GM21619 (cell line): ENCODE data around the gene SLC7A7.
"Not testable (repeated sequence)": the region's sequence is repeated elsewhere in the genome, so short reads cannot be mapped to it uniquely, and the experiment has no call there.

Source experiments
- ATAC-seq: cut with Tn5 transposase; IDR thresholded peaks from one replicate; pipeline ENCODE4 v1.9.1; 2021; ENCODE audit not compliant: unreplicated experiment

SLC7A7 gene

GRCh38 chr14:22844221-22845102 is 29.2 kb upstream of the SLC7A7 start:
- no peak for ATAC-seq

DNA sequence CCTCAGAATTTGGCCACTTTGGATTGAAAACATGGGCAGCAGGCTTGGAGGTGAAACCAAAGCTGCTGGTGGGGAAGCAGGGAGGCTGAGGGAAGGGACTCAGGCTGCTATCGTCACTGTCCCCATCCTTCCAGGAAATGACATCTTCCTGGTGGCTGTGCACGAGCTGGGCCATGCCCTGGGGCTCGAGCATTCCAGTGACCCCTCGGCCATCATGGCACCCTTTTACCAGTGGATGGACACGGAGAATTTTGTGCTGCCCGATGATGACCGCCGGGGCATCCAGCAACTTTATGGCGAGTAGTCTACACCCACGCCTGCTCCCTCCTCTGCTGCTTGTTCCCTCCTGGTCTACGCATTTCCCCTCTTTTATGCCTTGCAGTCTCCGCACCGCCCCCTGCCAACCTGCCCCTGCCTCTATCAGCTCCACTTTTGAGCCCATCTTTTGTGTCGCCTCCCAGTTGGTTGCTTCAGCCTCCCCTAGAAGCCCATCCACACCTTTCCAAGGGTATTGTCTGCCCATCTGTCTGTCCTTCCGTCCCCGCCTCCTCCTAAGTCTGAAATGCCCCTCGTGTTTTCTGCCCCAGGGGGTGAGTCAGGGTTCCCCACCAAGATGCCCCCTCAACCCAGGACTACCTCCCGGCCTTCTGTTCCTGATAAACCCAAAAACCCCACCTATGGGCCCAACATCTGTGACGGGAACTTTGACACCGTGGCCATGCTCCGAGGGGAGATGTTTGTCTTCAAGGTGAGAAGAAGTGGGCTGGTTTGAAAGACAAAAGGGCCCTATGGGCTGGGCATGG is 28.1 kb upstream of the SLC7A7 start:
- no peak for ATAC-seq

DNA sequence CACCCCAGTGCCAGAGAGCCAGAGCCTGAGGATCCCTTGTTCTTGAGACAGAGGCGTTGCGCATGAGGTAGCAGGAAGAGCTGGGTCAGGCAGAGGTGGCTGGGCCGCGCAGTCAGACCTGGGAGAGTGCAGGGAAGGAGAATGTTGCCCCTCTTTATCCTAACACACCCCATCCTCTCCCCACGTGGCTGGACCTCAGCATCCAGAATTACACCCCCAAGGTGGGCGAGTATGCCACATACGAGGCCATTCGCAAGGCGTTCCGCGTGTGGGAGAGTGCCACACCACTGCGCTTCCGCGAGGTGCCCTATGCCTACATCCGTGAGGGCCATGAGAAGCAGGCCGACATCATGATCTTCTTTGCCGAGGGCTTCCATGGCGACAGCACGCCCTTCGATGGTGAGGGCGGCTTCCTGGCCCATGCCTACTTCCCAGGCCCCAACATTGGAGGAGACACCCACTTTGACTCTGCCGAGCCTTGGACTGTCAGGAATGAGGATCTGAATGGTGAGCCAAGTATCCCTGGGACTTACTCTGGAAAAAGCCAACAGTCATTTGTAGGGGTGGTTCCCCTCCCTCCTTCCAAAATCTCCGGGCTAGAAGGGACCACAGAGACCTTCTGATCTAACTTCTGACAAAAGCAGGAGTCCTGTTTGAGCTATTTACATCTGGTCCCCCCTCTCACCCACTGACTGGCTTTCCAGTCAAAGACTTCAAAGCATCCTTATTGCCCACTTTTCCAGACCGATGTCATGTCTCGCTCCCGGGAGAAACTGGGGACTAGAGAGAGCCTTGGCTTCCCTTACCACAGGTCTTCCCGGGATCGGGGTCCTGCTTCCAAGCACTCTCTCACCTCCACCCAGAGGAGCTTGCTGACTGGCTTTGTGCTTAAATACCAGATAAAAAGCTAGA is 27.2 kb upstream of the SLC7A7 start:
- no peak for ATAC-seq

GRCh38 chr14:22841769-22842168 is 26.5 kb upstream of the SLC7A7 start:
- no peak for ATAC-seq

DNA sequence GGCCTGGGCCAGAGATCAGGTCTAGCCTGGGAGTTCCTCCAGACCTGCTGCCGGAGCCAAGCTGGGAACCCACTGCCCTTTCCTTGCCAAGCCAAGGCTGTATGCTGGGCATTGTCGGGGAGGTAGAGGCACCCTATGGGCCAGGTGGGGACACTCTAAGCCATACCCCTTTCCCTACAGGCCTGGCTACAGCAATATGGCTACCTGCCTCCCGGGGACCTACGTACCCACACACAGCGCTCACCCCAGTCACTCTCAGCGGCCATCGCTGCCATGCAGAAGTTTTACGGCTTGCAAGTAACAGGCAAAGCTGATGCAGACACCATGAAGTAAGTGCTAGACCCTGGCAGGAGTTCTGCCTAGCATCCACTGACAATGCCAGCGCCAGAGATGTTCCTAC is 26.1 kb upstream of the SLC7A7 start:
- no peak for ATAC-seq

GRCh38 chr14:22839159-22839779 is 24.0 kb upstream of the SLC7A7 start:
- ATAC-seq: no peak

DNA sequence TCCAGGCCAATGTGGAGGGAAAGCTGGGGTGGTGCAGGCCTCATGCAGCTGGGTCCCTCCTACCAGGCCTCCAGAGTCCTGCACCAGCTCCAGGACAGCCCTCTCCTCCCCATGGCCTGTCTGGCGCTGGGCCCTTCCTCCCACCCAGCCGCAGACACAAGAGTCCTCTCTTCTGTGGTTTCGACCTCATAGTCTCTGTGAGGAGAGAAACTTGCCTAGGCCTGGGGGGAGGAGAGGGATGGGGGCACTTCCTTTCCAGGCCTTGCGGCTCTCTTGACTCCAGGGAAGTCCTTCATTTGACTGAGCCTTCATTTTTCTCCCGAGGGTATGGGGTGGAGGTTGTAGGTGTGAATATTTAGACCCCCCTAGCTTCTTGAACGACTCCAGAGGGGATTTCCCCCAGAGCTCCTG is 23.4 kb upstream of the SLC7A7 start:
- ATAC-seq: no peak

GRCh38 chr14:22837750-22838538 is 22.7 kb upstream of the SLC7A7 start:
- no peak for ATAC-seq

DNA sequence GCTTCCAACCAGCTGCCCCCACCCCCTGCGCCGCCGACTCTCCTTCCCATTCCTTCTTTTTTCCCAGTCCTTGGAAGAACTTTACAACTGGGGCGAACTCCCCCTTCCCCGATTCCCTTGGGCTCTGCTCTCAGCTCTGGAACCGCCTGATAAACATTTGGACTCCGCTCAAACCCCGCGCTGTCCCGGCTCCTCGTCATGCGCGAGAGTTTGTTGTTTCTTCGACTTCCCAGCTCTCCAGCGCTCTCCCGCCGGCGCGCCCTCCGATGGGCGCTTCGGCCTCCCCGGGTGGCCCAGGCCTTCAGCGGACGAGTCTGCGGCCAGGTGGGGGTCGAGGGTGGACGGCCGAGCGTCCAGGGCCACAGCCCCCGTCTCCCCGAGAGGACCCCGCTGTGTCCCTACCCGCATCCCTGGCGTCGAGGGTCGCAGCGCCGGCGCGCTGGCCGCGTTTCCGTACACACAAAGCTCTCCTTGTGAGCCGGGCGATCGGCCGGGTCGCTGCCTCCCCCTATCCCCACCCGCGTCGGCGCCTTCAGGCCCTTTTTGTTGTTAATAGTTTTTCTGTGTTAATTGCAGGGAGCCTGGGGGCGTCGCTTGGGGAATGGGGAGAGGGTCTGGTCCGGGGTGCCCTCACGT is 22.0 kb upstream of the SLC7A7 start:
- no peak for ATAC-seq

- ATAC-seq: no peak
These were observed 21.3 kb upstream of the SLC7A7 start, which contains the start of gene MMP14 for GRCh38 chr14:22836301-22837113. Gene MMP14 (plus strand): TSS chr14:22836585. CDS start chr14:22836818, 233 bp downstream.

DNA sequence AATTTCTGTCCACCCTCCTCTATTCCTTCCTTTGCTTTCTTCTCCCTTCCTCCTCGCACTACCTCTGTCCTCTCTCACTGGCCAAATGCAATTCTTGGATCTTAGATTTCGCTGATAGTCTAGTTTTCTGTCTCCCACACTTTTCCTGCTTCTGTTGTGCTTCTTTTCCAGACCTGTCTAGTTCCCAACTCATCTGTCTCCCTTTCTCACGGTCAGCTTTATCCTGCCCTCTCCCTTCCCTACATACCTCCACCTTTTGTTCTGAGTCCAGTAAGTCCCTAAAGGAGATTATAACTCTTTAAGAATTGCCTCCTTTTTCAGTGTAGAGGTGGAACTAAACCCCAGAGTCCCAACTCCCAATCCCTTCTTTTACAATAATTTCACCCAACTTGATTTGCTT is 20.3 kb upstream of the SLC7A7 start:
- ATAC-seq: no peak

GRCh38 chr14:22830443-22831010 is 15.3 kb upstream of the SLC7A7 start:
- ATAC-seq: no peak

DNA sequence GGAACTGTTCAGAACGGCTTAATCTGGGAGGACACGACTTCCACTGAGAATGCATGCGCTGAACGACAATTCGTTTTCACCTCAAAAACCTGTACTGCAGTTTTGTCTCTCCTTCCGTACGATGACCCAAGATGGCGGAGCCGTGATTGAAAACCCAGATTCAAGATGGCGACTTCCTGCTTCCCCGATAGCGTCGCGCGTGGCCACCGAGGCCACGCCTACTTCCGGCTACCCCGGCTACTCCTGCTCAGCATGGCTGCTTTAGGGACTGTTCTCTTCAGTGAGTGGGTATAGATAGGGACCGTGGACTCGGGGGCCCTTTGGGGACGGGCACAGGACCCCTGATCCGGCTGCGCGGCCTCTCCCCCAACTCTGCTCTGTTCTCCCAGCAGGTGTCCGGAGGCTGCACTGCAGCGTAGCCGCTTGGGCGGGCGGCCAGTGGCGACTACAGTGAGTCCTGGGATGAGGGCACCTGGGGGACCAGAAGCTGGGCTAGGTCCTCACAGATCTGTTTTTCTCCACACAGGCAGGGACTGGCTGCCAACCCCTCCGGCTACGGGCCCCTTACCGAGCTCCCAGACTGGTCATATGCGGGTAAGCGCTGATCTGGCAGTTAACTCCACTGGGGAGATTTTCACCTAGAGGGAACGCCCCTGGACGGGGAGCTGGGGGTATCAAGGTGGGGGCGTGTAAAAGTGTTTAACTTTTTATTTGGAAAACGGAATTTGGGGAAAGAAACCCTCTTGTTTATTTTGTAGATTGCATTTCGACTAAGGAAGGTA is 14.6 kb upstream of the SLC7A7 start, which contains the start of gene MRPL52:
TSS of gene MRPL52 (plus strand) at position 227 of the 782 bp plus-strand sequence. CDS start at position 253, 26 bp downstream.
- ATAC-seq: peak; percentile 89

- ATAC-seq: not testable (repeated sequence)
These were observed 13.9 kb upstream of the SLC7A7 start for GRCh38 chr14:22829076-22829660.

DNA sequence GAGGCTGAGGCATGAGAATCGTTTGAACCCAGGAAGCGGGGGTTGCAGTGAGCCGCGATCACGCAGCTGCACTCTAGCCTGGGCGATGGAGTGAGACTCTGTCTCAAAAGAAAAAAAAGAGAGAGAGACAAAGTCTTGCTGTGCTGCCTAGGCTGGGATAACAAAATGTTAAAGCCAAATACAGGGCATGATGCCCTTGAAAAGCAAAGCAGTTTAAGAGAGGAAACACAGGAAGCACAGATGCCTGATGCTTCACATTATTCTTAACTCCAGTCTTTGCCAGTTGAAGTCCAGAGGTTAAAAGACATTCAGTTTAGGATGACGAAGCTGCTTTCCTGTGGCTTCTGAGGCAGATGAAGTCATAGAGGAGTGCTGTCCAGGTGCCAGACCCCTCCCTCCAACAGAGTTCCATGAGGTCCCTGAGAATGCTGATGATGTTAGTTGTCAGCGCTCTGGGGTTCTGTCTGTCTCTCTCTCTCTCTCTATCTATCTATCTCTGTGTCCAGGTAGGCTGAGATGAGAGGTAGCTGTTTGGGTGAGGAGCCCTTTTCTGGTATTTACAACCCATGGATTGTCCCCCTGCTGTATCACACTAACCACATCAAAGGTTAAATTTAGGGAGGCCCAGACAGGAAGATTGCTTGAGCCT is 9.6 kb upstream of the SLC7A7 start:
- ATAC-seq: no peak

DNA sequence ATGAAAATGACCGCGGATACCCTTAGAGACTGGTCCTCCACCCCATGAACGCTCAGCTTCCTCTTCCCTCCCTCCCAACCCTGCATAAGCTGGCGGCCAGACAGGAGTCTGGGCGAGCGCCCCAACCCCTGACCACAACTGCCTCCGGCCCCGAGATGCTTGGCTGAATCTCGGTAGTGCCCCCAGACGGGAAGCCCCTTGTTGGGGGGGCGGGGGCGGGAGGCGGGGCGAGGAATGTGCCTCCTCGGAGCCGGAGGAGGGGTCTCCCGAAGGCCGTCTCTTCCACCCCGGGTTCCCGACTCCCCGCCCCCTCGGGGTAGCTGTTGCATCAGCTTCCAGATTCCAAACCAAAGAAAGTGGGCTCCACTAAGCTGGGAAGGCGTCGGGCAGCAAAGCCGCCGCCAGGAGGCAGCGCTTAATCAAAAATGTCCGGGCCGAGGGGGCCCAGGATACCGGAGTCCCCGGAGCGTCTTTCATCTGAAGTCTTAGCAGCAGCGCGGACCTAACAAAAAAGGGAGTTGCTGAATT is 7.4 kb upstream of the SLC7A7 start:
- ATAC-seq: peak; percentile 43
